GM12878 (cell line): ENCODE results near the gene ZFP91. TPM values are rescaled to one million over a fixed set of nuclear protein-coding genes. Genes with fewer than 3 reads are reported as not detected.

ENCODE experiments used
- ATAC-seq: fragments of 200-7000 bp; cut with Tn5 transposase; 3 replicates; pipeline ENCODE4 v1.9.1; 2020; ENCODE audit warnings: mild to moderate bottlenecking, moderate library complexity
- BruUV-seq: library from RNA; stranded (reverse); fragments of 400-500 nt; replicated peaks from 2 replicates; lab custom pipeline; 2021; lab: Mats Ljungman, UMichigan
- CTCF ChIA-PET: fragments of 300-600 bp; sonication (Branson Sonifier 250); formaldehyde crosslinking; extraction: SDS; loops from one replicate; lab custom pipeline; 2021; ENCODE audit warnings: inconsistent platforms; lab: Yijun Ruan, JAX
- POLR2A ChIA-PET: fragments of 350-600 bp; formaldehyde crosslinking; extraction: SDS; loops from one replicate; lab custom pipeline; 2021; ENCODE audit warnings: inconsistent platforms; lab: Charles Lee
- RAD21 ChIA-PET: fragments of 300-600 bp; sonication (Branson Sonifier 250); formaldehyde crosslinking; loops from one replicate; lab custom pipeline; 2023; ENCODE audit warnings: antibody characterized with exemption; ENCODE audit not compliant: unreplicated experiment; lab: Charles Lee
- SMC1A ChIA-PET: fragments of 300-600 bp; sonication (Branson Sonifier 250); formaldehyde crosslinking; loops from one replicate; lab custom pipeline; 2023; ENCODE audit not compliant: unreplicated experiment, uncharacterized antibody; lab: Charles Lee
- DNase-seq: peaks from one replicate; pipeline ENCODE4 v3.0.0-alpha.2; 2011; ENCODE audit warnings: low read depth, low spot score
- FAIRE-seq: peaks from 3 replicates; lab custom pipeline; 2011; peaks lifted over from hg19 to GRCh38; lab: Jason Lieb, UNC
- H2AFZ ChIP-seq: 2 replicates; pipeline ENCODE4 v1.6.0; 2011; ENCODE audit warnings: low read depth, low read length, control low read depth; ENCODE audit not compliant: control insufficient read depth
- H3K27ac ChIP-seq: 2 replicates; pipeline ENCODE4 v1.5.1; 2011; ENCODE audit warnings: control low read depth; ENCODE audit not compliant: control insufficient read depth, insufficient read depth
- H3K27me3 ChIP-seq, 2 experiments: replicated peaks in 1 of 2; 2 replicates each; pipeline versions ENCODE4 v1.6.0 to v1.6.1; 2011; ENCODE audit warnings: low read length in 1 of 2; ENCODE audit not compliant: control insufficient read depth in 2 of 2, insufficient read depth in 2 of 2
- H3K36me3 ChIP-seq, 2 experiments: 2 replicates each; pipeline ENCODE4 v1.5.1; 2011; ENCODE audit warnings: low read length in 1 of 2; ENCODE audit not compliant: control insufficient read depth in 2 of 2, insufficient read depth in 2 of 2
- H3K4me1 ChIP-seq: 2 replicates; pipeline ENCODE4 v1.6.1; 2011; ENCODE audit warnings: mild to moderate bottlenecking, low read length, moderate library complexity, mixed read lengths; ENCODE audit not compliant: control insufficient read depth, insufficient read depth
- H3K4me2 ChIP-seq: 2 replicates; pipeline ENCODE4 v1.6.0; 2011; ENCODE audit warnings: control low read depth; ENCODE audit not compliant: control insufficient read depth, insufficient read depth
- H3K4me3 ChIP-seq: fragments of 200-600 bp; sonication (generic); 2 replicates; pipeline ENCODE4 v1.5.1; 2016
- H3K79me2 ChIP-seq: 2 replicates; pipeline ENCODE4 v1.6.0; 2011; ENCODE audit warnings: low read length; ENCODE audit not compliant: control insufficient read depth, insufficient read depth
- H3K9ac ChIP-seq: 2 replicates; pipeline ENCODE4 v1.8.0; 2011; ENCODE audit warnings: low read length, control low read depth, mixed read lengths; ENCODE audit not compliant: control insufficient read depth, insufficient read depth
- H3K9me3 ChIP-seq: replicated peaks from 3 replicates; pipeline ENCODE4 v1.5.1; 2011; ENCODE audit warnings: mild to moderate bottlenecking, low read length; ENCODE audit not compliant: control insufficient read depth, insufficient read depth
- H4K20me1 ChIP-seq: 2 replicates; pipeline ENCODE4 v1.6.0; 2011; ENCODE audit not compliant: control insufficient read depth, insufficient read depth
- BCLAF1 ChIP-seq: fragments of 450-650 bp; IDR thresholded peaks from 2 replicates; pipeline ENCODE4 v1.6.1; 2017; ENCODE audit warnings: antibody characterized with exemption, mild to moderate bottlenecking, moderate library complexity
- DPF2 ChIP-seq: fragments of 450-650 bp; IDR thresholded peaks from 2 replicates; pipeline ENCODE4 v1.6.1; 2017; ENCODE audit warnings: mild to moderate bottlenecking
- ETV6 ChIP-seq, 2 experiments: fragments of 450-650 bp in 1 of 2; IDR thresholded peaks in 1 of 2; conservative IDR thresholded peaks in 1 of 2; 2 replicates each; pipeline ENCODE4 v1.6.1; 2014; ENCODE audit warnings: antibody characterized with exemption in 1 of 2, borderline replicate concordance in 1 of 2, low read depth in 1 of 2, mild to moderate bottlenecking in 1 of 2, moderate library complexity in 1 of 2
- GATAD2B ChIP-seq: fragments of 450-650 bp; conservative IDR thresholded peaks from 2 replicates; pipeline ENCODE4 v1.6.1; 2017; ENCODE audit warnings: low read depth, mild to moderate bottlenecking, moderate library complexity
- JUND ChIP-seq: IDR thresholded peaks from 2 replicates; pipeline ENCODE4 v1.6.1; 2012; ENCODE audit warnings: low read depth, mild to moderate bottlenecking, low read length, improper control_type of control experiment, moderate library complexity
- MYC ChIP-seq: IDR thresholded peaks from 2 replicates; pipeline ENCODE4 v1.6.1; 2011; ENCODE audit warnings: mild to moderate bottlenecking, low read length, moderate library complexity, inconsistent platforms; ENCODE audit not compliant: insufficient read depth, insufficient replicate concordance, insufficient read length, severe bottlenecking
- SIX5 ChIP-seq: IDR thresholded peaks from 2 replicates; pipeline ENCODE4 v1.6.1; 2011; ENCODE audit warnings: mild to moderate bottlenecking, low read depth, low read length, moderate library complexity; ENCODE audit not compliant: severe bottlenecking
- SMAD5 ChIP-seq: IDR thresholded peaks from 2 replicates; pipeline ENCODE4 v1.6.1; 2016; ENCODE audit warnings: antibody characterized with exemption, low read depth
- SPI1 ChIP-seq: IDR thresholded peaks from 2 replicates; pipeline ENCODE4 v1.6.1; 2011; ENCODE audit warnings: low read depth, mild to moderate bottlenecking, low read length, moderate library complexity, borderline replicate concordance; ENCODE audit not compliant: insufficient read depth
- SREBF2 ChIP-seq: IDR thresholded peaks from 2 replicates; pipeline ENCODE4 v1.6.1; 2012; ENCODE audit warnings: mild to moderate bottlenecking, low read length
- STAT3 ChIP-seq: IDR thresholded peaks from 2 replicates; pipeline ENCODE4 v1.6.1; 2011; ENCODE audit warnings: low read depth, low read length, improper control_type of control experiment
- ZNF207 ChIP-seq: fragments of 450-650 bp; IDR thresholded peaks from 2 replicates; pipeline ENCODE4 v1.6.1; 2014; ENCODE audit warnings: antibody characterized with exemption, mild to moderate bottlenecking, borderline replicate concordance
- ZNF274 ChIP-seq: IDR thresholded peaks from one replicate; pipeline ENCODE4 v1.8.0; 2011; ENCODE audit not compliant: insufficient read length, insufficient read depth
- ZNF622 ChIP-seq: fragments of 450-650 bp; IDR thresholded peaks from 2 replicates; pipeline ENCODE4 v1.6.1; 2017; ENCODE audit warnings: mild to moderate bottlenecking, inconsistent platforms
- WGBS: methylation state at CpG from one replicate; pipeline ENCODE4 v1.1.6; 2016; ENCODE audit warnings: low lambda C conversion rate; ENCODE audit not compliant: insufficient replicate concordance, insufficient coverage; ENCODE audit errors: missing lambda C conversion rate; 5-methylcytosine and 5-hydroxymethylcytosine counted together
- in situ Hi-C: fragments of 300-500 bp; cut with MboI; formaldehyde crosslinking; loops from 9 replicates; pipeline ENCODE4 v1.14.3; 2018; ENCODE audit warnings: mixed read lengths
- intact Hi-C: fragments of 100-400 bp; cut with micrococcal nuclease; formaldehyde crosslinking; loops from one replicate; pipeline ENCODE4 v1.14.2; 2022; ENCODE audit not compliant: unreplicated experiment
- polyA plus RNA-seq, 11 experiments: library from polyadenylated mRNA; depleted of rRNA in 4 of 11; unstranded in 6 of 11; stranded (reverse) in 5 of 11; fragments of >200 nt; fragmentation: Nextera tagmentation in 4 of 11; fragmentation: Illumina TruSeq in 1 of 11; extraction: Ambion mirVana in 4 of 11; extraction: Trizol in 1 of 11; gene quantifications; 1 replicate in 1 of 11; 2 replicates in 10 of 11; pipeline versions ENCODE4 v1.2.1 to v1.2.3, GENCODE V29; 2011 to 2016; ENCODE audit warnings: inconsistent platforms in 2 of 11, missing spikeins in 2 of 11, low read depth in 1 of 11
- total RNA-seq, 4 experiments: library from RNA; depleted of rRNA in 3 of 4; stranded (reverse); fragments of >200 nt in 3 of 4; fragmentation: Illumina TruSeq in 1 of 4; extraction: Trizol in 1 of 4; gene quantifications; 2 replicates each; pipeline versions ENCODE4 v1.2.1 to v1.2.3, GENCODE V29; 2013 to 2021
- TF ChIP-seq, protein P1 (sequence below): fragments of 150-350 bp; IDR thresholded peaks from 2 replicates; pipeline ENCODE4 v1.6.1; 2014; ENCODE audit warnings: mild to moderate bottlenecking, low read depth, low read length

ZFP91 gene
- total and polyA plus RNA-seq, 10 of the 15 experiments (the other 5 are each of a cell fraction or from before 2014, with no cell fraction given), result 12.9 to 54.1 (median 31.7) TPM

DNA sequence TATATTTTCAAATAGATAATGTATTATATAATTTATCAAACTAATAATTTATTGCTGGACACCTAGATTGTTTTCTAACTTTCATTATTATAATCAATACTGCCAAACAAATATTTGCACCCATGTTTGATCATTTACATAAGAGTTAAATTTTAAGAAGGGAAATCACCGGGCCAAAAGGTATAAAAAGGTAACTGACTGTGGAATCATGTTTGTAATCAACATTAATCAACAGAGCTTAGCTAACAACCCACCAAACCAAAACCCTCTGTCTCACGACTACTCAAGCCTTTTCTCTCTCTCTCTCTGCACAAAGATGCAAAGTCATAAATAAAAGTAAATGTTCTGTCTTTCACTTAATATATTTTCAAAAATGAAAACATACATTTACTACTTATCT, 18.0 kb upstream of the ZFP91 start:
- Histone ChIP-seq H3K9me3 (no peaks in the 10 kb centered on the region), H3K4me1 (peaks cover 19% of the 10 kb centered on the region), H4K20me1 (peaks cover 4% of the 10 kb centered on the region; the same call in 1 of the 2 replicates), H3K36me3 (peaks cover 5 to 23% of the 10 kb centered on the region in 2 experiments), H3K79me2 (peaks cover 46% of the 10 kb centered on the region), H3K9ac (no peak overlapping the region), H3K4me3 (no peak overlapping the region), H3K27ac (no peak overlapping the region), H3K4me2 (no peak overlapping the region), H3K27me3 (no peaks in the 10 kb centered on the region), H2AFZ (no peak overlapping the region)
- intact Hi-C loops, result no loop called here
- TF ChIP-seq MYC (no peak), STAT3 (no peak), SPI1 (no peak), DPF2 (no peak), JUND (no peak), ETV6 (conservative IDR thresholded peaks at IDR 0.05 in 1 of 2, IDR thresholded peaks at IDR 0.05 in 1 of 2; ENCODE audit: borderline replicate concordance in 1 of 2, low read depth in 1 of 2) (no peak), ZNF207 (no peak), ZNF622 (no peak), SIX5 (no peak), ZNF274 (no peak), BCLAF1 (no peak), GATAD2B (no peak), SREBF2 (no peak), SMAD5 (no peak)
- TF ChIP-seq, protein P1, sequence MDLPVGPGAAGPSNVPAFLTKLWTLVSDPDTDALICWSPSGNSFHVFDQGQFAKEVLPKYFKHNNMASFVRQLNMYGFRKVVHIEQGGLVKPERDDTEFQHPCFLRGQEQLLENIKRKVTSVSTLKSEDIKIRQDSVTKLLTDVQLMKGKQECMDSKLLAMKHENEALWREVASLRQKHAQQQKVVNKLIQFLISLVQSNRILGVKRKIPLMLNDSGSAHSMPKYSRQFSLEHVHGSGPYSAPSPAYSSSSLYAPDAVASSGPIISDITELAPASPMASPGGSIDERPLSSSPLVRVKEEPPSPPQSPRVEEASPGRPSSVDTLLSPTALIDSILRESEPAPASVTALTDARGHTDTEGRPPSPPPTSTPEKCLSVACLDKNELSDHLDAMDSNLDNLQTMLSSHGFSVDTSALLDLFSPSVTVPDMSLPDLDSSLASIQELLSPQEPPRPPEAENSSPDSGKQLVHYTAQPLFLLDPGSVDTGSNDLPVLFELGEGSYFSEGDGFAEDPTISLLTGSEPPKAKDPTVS, result no peak
- whole genome bisulfite sequencing, result 24% methylated on average over 2 of the region's 2 CpGs
- ChIA-PET POLR2A (no interaction called here), CTCF (interaction anchor here (0.7 to 1.9 kb wide), 5 partner anchors 14 to 237 kb away, joined by 3 to 11 read pairs (median 4); partner anchors contain the start of gene LPXN), SMC1A (interaction anchor here (1.3 to 3.3 kb wide), 4 partner anchors 8 to 33 kb away, joined by 4 to 21 read pairs (median 4); no protein-coding TSS in a partner anchor), RAD21 (no interaction called here)
- DNase-seq, result no peak
- ATAC-seq, result no peak
- in situ Hi-C loops, result loop anchor here (10.0 kb wide), 1 partner anchor 224 kb away; no protein-coding TSS in a partner anchor
- BruUV-seq, result no TSS peak
- FAIRE-seq, result no peak
